ENCODE data around the gene POLR3GL.

DNA sequence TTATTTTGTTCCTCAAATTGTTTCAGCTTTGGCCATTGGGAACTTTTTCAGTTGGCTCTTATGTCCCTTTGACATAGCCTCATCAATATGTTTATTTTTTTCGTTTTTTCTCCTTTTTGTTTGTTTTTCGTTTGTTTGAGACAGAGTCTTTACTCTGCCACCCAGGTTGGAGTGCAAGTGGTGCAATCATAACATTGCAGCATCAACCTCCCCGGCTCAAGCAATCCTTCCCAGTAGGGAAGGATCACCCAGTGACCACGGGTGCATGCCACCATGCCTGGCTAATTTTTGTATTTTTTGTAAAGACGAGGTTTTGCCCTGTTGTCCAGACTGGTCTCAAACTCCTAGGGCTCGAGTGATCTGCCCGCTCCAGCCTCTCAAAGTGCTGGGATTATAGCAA is 8.1 kb downstream of the POLR3GL start:
- TF ChIP-seq POLR2AphosphoS5 (IDR thresholded peaks at IDR 0.05) = no peak
- TF ChIP-seq, protein P1, sequence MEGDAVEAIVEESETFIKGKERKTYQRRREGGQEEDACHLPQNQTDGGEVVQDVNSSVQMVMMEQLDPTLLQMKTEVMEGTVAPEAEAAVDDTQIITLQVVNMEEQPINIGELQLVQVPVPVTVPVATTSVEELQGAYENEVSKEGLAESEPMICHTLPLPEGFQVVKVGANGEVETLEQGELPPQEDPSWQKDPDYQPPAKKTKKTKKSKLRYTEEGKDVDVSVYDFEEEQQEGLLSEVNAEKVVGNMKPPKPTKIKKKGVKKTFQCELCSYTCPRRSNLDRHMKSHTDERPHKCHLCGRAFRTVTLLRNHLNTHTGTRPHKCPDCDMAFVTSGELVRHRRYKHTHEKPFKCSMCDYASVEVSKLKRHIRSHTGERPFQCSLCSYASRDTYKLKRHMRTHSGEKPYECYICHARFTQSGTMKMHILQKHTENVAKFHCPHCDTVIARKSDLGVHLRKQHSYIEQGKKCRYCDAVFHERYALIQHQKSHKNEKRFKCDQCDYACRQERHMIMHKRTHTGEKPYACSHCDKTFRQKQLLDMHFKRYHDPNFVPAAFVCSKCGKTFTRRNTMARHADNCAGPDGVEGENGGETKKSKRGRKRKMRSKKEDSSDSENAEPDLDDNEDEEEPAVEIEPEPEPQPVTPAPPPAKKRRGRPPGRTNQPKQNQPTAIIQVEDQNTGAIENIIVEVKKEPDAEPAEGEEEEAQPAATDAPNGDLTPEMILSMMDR (IDR thresholded peaks at IDR 0.05) = no peak

All from gastroesophageal sphincter (tissue), 3 donors.